Measurements from ENCODE around the gene PIEZO2. TPM values are rescaled to one million over a fixed set of nuclear protein-coding genes. Genes with fewer than 3 reads are reported as not detected.

Gene PIEZO2
- total RNA-seq, 1 donor from 2014 or later, result 4.2 TPM

DNA sequence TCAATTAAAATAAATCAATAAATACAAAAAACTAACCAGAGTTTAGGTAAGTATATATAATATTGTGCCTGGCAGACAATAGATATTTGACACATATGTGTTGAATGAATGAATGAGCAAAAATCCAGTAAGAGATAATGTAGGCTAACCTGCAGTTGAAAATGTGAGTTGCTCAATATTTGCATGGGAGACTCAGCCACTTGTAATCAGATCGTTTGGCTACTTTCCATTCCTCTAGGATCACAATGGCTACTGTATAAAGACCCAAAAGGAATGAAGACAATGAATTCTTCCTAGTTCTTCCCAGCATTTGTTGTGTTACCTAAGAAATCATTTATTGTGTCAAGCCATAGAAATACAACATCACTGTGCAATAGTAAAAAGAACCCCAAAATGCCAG is 25.3 kb downstream of the PIEZO2 start:
- Histone ChIP-seq H4K20me1 (ENCODE audit: low read depth) (no peaks in the 10 kb centered on the region), H3K4me1 (no peaks in the 10 kb centered on the region), H3K4me2 (no peak overlapping the region), H3K27ac (no peak overlapping the region), H2AFZ (replicated peaks) (no peak overlapping the region), H3K9ac (no peak overlapping the region), H3K9me3 (ENCODE audit: low read depth) (no peaks in the 10 kb centered on the region), H3K79me2 (ENCODE audit: low read depth) (no peaks in the 10 kb centered on the region), H3K4me3 (no peak overlapping the region), H3K36me3 (no peaks in the 10 kb centered on the region), H3K27me3 (no peaks in the 10 kb centered on the region), H3F3A (ENCODE audit: low read depth) (no peaks in the 10 kb centered on the region)
- DNase-seq (ENCODE audit: low spot score), result no peak
- TF ChIP-seq, protein P1, sequence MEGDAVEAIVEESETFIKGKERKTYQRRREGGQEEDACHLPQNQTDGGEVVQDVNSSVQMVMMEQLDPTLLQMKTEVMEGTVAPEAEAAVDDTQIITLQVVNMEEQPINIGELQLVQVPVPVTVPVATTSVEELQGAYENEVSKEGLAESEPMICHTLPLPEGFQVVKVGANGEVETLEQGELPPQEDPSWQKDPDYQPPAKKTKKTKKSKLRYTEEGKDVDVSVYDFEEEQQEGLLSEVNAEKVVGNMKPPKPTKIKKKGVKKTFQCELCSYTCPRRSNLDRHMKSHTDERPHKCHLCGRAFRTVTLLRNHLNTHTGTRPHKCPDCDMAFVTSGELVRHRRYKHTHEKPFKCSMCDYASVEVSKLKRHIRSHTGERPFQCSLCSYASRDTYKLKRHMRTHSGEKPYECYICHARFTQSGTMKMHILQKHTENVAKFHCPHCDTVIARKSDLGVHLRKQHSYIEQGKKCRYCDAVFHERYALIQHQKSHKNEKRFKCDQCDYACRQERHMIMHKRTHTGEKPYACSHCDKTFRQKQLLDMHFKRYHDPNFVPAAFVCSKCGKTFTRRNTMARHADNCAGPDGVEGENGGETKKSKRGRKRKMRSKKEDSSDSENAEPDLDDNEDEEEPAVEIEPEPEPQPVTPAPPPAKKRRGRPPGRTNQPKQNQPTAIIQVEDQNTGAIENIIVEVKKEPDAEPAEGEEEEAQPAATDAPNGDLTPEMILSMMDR (IDR thresholded peaks at IDR 0.05), result no peak
- TF ChIP-seq EZH2 (IDR thresholded peaks at IDR 0.05) (no peak), EZH2phosphoT487 (IDR thresholded peaks at IDR 0.05) (no peak)
- H3K27me3 Mint-ChIP-seq (ENCODE audit: insufficient read depth, low read depth), result no peaks in the 10 kb centered on the region
- H3K4me1 Mint-ChIP-seq, result no peaks in the 10 kb centered on the region
- peaks cover 6% of the 10 kb centered on the region for H3K9me3 Mint-ChIP-seq
- no peak overlapping the region for H3K4me3 Mint-ChIP-seq
- peaks cover 4% of the 10 kb centered on the region for H3K36me3 Mint-ChIP-seq
- H3K27ac Mint-ChIP-seq, result no peak overlapping the region

DNA sequence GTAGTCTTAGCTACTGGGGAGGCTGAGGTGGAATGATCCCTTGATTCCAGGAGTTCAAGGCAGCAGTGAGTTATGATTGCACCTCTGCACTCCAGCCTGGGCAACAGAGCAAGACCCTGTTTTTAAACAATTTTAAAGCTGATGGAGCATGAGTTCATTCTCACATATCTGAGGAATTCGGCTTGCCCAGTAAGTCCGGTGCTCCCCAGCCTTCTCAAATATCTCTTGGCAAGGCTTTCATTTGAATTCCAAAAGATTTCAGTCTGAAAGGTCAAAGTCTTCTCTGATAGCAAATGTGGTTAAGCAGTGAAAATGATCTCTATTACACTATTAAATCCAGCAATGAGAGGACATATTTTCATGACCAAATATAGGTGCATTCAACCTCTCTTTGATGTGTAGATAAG is 27.9 kb downstream of the PIEZO2 start:
- no peak for DNase-seq (ENCODE audit: low spot score)
- Mint-ChIP-seq H3K4me3 (no peak overlapping the region), H3K9me3 (no peaks in the 10 kb centered on the region), H3K36me3 (no peaks in the 10 kb centered on the region), H3K4me1 (no peaks in the 10 kb centered on the region), H3K27ac (no peak overlapping the region), H3K27me3 (ENCODE audit: insufficient read depth, low read depth) (peaks cover 2% of the 10 kb centered on the region)
- H3K4me2 ChIP-seq, result no peak overlapping the region
- TF ChIP-seq, protein P1 (IDR thresholded peaks at IDR 0.05), result no peak
- TF ChIP-seq EZH2 (IDR thresholded peaks at IDR 0.05) (no peak), EZH2phosphoT487 (IDR thresholded peaks at IDR 0.05) (no peak)
- no peaks in the 10 kb centered on the region for H3K36me3 ChIP-seq
- H2AFZ ChIP-seq (replicated peaks), result no peak overlapping the region
- no peak overlapping the region for H3K27ac ChIP-seq
- no peaks in the 10 kb centered on the region for H4K20me1 ChIP-seq (ENCODE audit: low read depth)
- no peaks in the 10 kb centered on the region for H3K79me2 ChIP-seq (ENCODE audit: low read depth)
- no peaks in the 10 kb centered on the region for H3K27me3 ChIP-seq
- H3K4me3 ChIP-seq, result no peak overlapping the region
- no peaks in the 10 kb centered on the region for H3K4me1 ChIP-seq
- H3K9ac ChIP-seq, result no peak overlapping the region
- H3K9me3 ChIP-seq (ENCODE audit: low read depth), result no peaks in the 10 kb centered on the region
- no peaks in the 10 kb centered on the region for H3F3A ChIP-seq (ENCODE audit: low read depth)

DNA sequence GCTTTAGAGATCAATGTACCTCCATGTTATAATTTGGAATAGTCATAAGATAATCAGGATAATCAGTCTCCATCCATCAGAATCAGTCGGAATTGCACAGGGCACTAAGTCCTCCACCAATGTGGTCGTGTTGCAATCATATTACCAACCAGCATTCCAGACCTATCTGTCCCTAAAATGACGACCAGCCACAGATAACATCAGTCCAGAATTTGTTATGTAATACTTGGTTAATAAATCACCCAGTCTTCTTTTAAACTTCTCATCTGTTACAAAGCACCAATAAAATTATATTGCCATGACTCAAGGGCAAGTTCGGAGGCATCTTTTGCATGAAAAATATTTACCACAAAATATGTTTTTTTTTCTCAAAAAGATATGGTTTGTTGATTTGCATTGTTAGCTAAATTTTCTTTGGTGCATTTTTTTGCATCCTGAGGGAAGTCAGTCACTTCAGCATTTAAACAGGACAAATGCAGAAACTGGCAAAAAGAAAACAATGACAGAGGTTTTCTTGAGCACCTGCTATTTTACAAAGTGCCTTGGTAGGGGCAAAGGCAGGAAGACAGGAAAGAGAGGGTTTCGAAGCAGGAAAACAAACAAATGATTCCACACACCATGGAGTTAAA is 29.3 kb downstream of the PIEZO2 start:
- no peak overlapping the region for H3K4me3 Mint-ChIP-seq
- H3K4me2 ChIP-seq, result no peak overlapping the region

More for the DNA sequence above, 29.3 kb downstream of the PIEZO2 start:
- no peaks in the 10 kb centered on the region for H3K79me2 ChIP-seq (ENCODE audit: low read depth)
- no peak overlapping the region for H3K27ac Mint-ChIP-seq
- H2AFZ ChIP-seq (replicated peaks), result no peak overlapping the region
- no peak overlapping the region for H3K9ac ChIP-seq
- H3K36me3 ChIP-seq, result no peaks in the 10 kb centered on the region
- TF ChIP-seq EZH2phosphoT487 (IDR thresholded peaks at IDR 0.05), result no peak
- TF ChIP-seq, protein P1 (IDR thresholded peaks at IDR 0.05), result no peak
- TF ChIP-seq EZH2 (IDR thresholded peaks at IDR 0.05), result no peak
- no peaks in the 10 kb centered on the region for H3K9me3 ChIP-seq (ENCODE audit: low read depth)
- H3K36me3 Mint-ChIP-seq, result no peaks in the 10 kb centered on the region
- no peaks in the 10 kb centered on the region for H3K4me1 ChIP-seq
- H3K4me1 Mint-ChIP-seq, result no peaks in the 10 kb centered on the region
- no peaks in the 10 kb centered on the region for H3K27me3 ChIP-seq
- no peak for DNase-seq (ENCODE audit: low spot score)
- no peak overlapping the region for H3K4me3 ChIP-seq
- no peaks in the 10 kb centered on the region for H3K9me3 Mint-ChIP-seq
- no peaks in the 10 kb centered on the region for H4K20me1 ChIP-seq (ENCODE audit: low read depth)
- H3K27me3 Mint-ChIP-seq (ENCODE audit: insufficient read depth, low read depth), result peaks cover 2% of the 10 kb centered on the region
- no peak overlapping the region for H3K27ac ChIP-seq
- H3F3A ChIP-seq (ENCODE audit: low read depth), result no peaks in the 10 kb centered on the region
